B cell (primary cell): ENCODE data around the gene ECT2L. TPM values are rescaled to one million over a fixed set of nuclear protein-coding genes. Genes with fewer than 3 reads are reported as not detected.

Experiments
- ATAC-seq: fragments of 200-7000 bp; cut with Tn5 transposase; one replicate; pipeline ENCODE4 v1.10.0; 2021; ENCODE audit warnings: low read depth, mild to moderate bottlenecking, moderate number of reproducible peaks, moderate library complexity
- CTCF ChIA-PET: fragments of 350-600 bp; sonication (Branson Sonifier 250); formaldehyde crosslinking; loops from one replicate; lab custom pipeline; 2021; ENCODE audit warnings: antibody characterized with exemption, inconsistent platforms; lab: Charles Lee
- POLR2A ChIA-PET: fragments of 350-600 bp; sonication (Branson Sonifier 250); formaldehyde crosslinking; loops from one replicate; lab custom pipeline; 2021; ENCODE audit warnings: antibody characterized with exemption; lab: Charles Lee
- DNase-seq: peaks from one replicate; pipeline ENCODE4 v3.0.0; 2013
- H2AFZ ChIP-seq: 2 replicates; pipeline ENCODE4 v1.6.1; 2012; ENCODE audit warnings: mild to moderate bottlenecking, low read depth, low read length; ENCODE audit not compliant: insufficient read depth, poor library complexity, severe bottlenecking
- H3K27ac ChIP-seq, 2 donors: 1 replicate in 1 of 2; 2 replicates in 1 of 2; pipeline ENCODE4 v1.5.1; 2012 to 2013; ENCODE audit warnings: low read length in 2 of 2, mild to moderate bottlenecking in 2 of 2, moderate library complexity in 1 of 2
- H3K27me3 ChIP-seq, 4 experiments: fragments of 200-600 bp in 1 of 4; sonication (generic) in 1 of 4; replicated peaks in 1 of 4; 1 replicate in 2 of 4; 2 replicates in 2 of 4; pipeline versions ENCODE4 v1.6.1 to v1.7.0; 2013 to 2016; ENCODE audit warnings: low read length in 3 of 4, mild to moderate bottlenecking in 2 of 4, mixed read lengths in 1 of 4, moderate library complexity in 1 of 4; ENCODE audit not compliant: insufficient read depth in 4 of 4, control insufficient read depth in 3 of 4; ENCODE audit errors: control extremely low read depth in 1 of 4
- H3K36me3 ChIP-seq, 2 experiments: replicated peaks in 1 of 2; 1 replicate in 1 of 2; 2 replicates in 1 of 2; pipeline versions ENCODE4 v1.6.1 to v1.7.1; 2013; ENCODE audit warnings: low read length in 1 of 2; ENCODE audit not compliant: insufficient read depth in 2 of 2, control insufficient read depth in 1 of 2; ENCODE audit errors: control extremely low read depth in 1 of 2, extremely low read depth in 1 of 2
- H3K4me1 ChIP-seq, 2 donors: fragments of 200-600 bp in 1 of 2; sonication (generic) in 1 of 2; 1 replicate in 1 of 2; 2 replicates in 1 of 2; pipeline versions ENCODE4 v1.5.1 to v1.6.1; 2013 to 2017; ENCODE audit warnings: low read length in 2 of 2; ENCODE audit not compliant: control insufficient read depth in 2 of 2, insufficient read depth in 2 of 2
- H3K4me2 ChIP-seq: replicated peaks from 2 replicates; pipeline ENCODE3; 2012; ENCODE audit warnings: mild to moderate bottlenecking, low read depth, low read length; ENCODE audit not compliant: poor library complexity, severe bottlenecking
- H3K4me3 ChIP-seq, 5 experiments: fragments of 200-600 bp in 1 of 5; sonication (generic) in 1 of 5; 1 replicate in 3 of 5; 2 replicates in 2 of 5; pipeline versions ENCODE4 v1.5.1 to v1.7.0; 2011 to 2016; ENCODE audit warnings: low read length in 4 of 5, mild to moderate bottlenecking in 4 of 5, low read depth in 2 of 5, control low read depth in 1 of 5, moderate library complexity in 1 of 5; ENCODE audit not compliant: insufficient read depth in 1 of 5; ENCODE audit errors: control extremely low read depth in 1 of 5, extremely low read depth in 1 of 5
- H3K79me2 ChIP-seq: fragments of 200-600 bp; sonication (generic); one replicate; pipeline ENCODE4 v1.6.0; 2016; ENCODE audit warnings: low read length; ENCODE audit not compliant: control insufficient read depth, insufficient read depth
- H3K9ac ChIP-seq: fragments of 200-600 bp; sonication (generic); 2 replicates; pipeline ENCODE4 v1.6.1; 2017; ENCODE audit warnings: mild to moderate bottlenecking, low read length, moderate library complexity
- H3K9me3 ChIP-seq, 3 donors: one replicate each; pipeline versions ENCODE4 v1.6.1 to v1.7.1; 2013; ENCODE audit warnings: low read length in 2 of 3; ENCODE audit not compliant: control insufficient read depth in 2 of 3, insufficient read depth in 1 of 3; ENCODE audit errors: control extremely low read depth in 1 of 3
- H4K20me1 ChIP-seq: 2 replicates; pipeline ENCODE4 v1.6.0; 2012; ENCODE audit warnings: mild to moderate bottlenecking, low read length; ENCODE audit not compliant: insufficient read depth, control insufficient read depth, poor library complexity, severe bottlenecking
- H3K27ac Mint-ChIP-seq: one replicate; pipeline ENCODE4 v1.8.0; 2021; ENCODE audit warnings: mixed read lengths
- H3K27me3 Mint-ChIP-seq: one replicate; pipeline ENCODE4 v1.8.0; 2021; ENCODE audit warnings: mixed read lengths
- H3K4me1 Mint-ChIP-seq: one replicate; pipeline ENCODE4 v1.8.0; 2021; ENCODE audit warnings: mixed read lengths
- H3K4me3 Mint-ChIP-seq: one replicate; pipeline ENCODE4 v1.8.0; 2021; ENCODE audit warnings: mixed read lengths
- H3K9me3 Mint-ChIP-seq: one replicate; pipeline ENCODE4 v1.8.0; 2022; ENCODE audit warnings: mixed read lengths; ENCODE audit not compliant: insufficient read depth
- EZH2 ChIP-seq: IDR thresholded peaks from 2 replicates; pipeline ENCODE4 v1.6.1; 2012; ENCODE audit warnings: borderline replicate concordance, low read depth, mild to moderate bottlenecking, moderate library complexity, low read length; ENCODE audit not compliant: insufficient read depth, poor library complexity, severe bottlenecking
- WGBS: methylation state at CpG from one replicate; pipeline ENCODE4 v1.1.5; 2013; ENCODE audit warnings: missing lambda C conversion rate; ENCODE audit not compliant: insufficient coverage; 5-methylcytosine and 5-hydroxymethylcytosine counted together
- intact Hi-C: fragments of 100-400 bp; cut with micrococcal nuclease; formaldehyde crosslinking; loops from one replicate; pipeline ENCODE4 v1.10.0; 2022
- polyA plus RNA-seq: library from polyadenylated mRNA; depleted of rRNA; stranded (reverse); fragments of >200 nt; gene quantifications from 2 replicates; pipeline ENCODE4 v1.2.3, GENCODE V29; 2012
- total RNA-seq, 2 donors: library from RNA; stranded (reverse); fragments of 120-200 nt in 1 of 2; gene quantifications; 1 replicate in 1 of 2; 2 replicates in 1 of 2; pipeline versions ENCODE4 v1.2.3 to v1.2.4, GENCODE V29; 2013 to 2022
- TF ChIP-seq, protein P1 (sequence below): fragments of 200-600 bp; IDR thresholded peaks from one replicate; pipeline ENCODE4 v1.8.0; 2022; ENCODE audit warnings: antibody characterized with exemption, mild to moderate bottlenecking

ECT2L gene
- total and polyA plus RNA-seq, 2 donors (not counting 1 experiment from before 2014, with no cell fraction given) = not detected

GRCh38 chr6:138774370-138774769, 21.5 kb upstream of the ECT2L start:
- WGBS = no CpG with 5 or more reads among the region's 3 CpGs
- Histone ChIP-seq H3K79me2 (peaks cover 15% of the 10 kb centered on the region), H4K20me1 (no peaks in the 10 kb centered on the region), H3K27ac (peak overlapping the region in 1 of 2 donors; percentile 97), H3K36me3 (peaks cover 0 to 8% of the 10 kb centered on the region in 2 experiments), H3K27me3 (no peaks in the 10 kb centered on the region), H3K9ac (peak overlapping the region; percentile 90), H3K9me3 (no peaks in the 10 kb centered on the region), H3K4me3 (peak overlapping the region; percentile 83 to 98 (median 86)), H3K4me2 (peak overlapping the region; percentile 85), H2AFZ (peak overlapping the region; percentile 94), H3K4me1 (peaks cover 12 to 19% of the 10 kb centered on the region in 2 donors)
- Mint-ChIP-seq H3K4me1 (peaks cover 28% of the 10 kb centered on the region), H3K27ac (peak overlapping the region; percentile 99), H3K27me3 (no peaks in the 10 kb centered on the region), H3K9me3 (no peaks in the 10 kb centered on the region), H3K4me3 (peak overlapping the region; percentile 99)
- DNase-seq (no peak), ATAC-seq (no peak)
- intact Hi-C loops = no loop called here
- POLR2A ChIA-PET = interaction anchor here (1.8 kb wide), 1 partner anchor 81 kb away, joined by 4 read pairs; no protein-coding TSS in a partner anchor
- TF ChIP-seq, protein P1, sequence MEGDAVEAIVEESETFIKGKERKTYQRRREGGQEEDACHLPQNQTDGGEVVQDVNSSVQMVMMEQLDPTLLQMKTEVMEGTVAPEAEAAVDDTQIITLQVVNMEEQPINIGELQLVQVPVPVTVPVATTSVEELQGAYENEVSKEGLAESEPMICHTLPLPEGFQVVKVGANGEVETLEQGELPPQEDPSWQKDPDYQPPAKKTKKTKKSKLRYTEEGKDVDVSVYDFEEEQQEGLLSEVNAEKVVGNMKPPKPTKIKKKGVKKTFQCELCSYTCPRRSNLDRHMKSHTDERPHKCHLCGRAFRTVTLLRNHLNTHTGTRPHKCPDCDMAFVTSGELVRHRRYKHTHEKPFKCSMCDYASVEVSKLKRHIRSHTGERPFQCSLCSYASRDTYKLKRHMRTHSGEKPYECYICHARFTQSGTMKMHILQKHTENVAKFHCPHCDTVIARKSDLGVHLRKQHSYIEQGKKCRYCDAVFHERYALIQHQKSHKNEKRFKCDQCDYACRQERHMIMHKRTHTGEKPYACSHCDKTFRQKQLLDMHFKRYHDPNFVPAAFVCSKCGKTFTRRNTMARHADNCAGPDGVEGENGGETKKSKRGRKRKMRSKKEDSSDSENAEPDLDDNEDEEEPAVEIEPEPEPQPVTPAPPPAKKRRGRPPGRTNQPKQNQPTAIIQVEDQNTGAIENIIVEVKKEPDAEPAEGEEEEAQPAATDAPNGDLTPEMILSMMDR = no peak
- no peak for TF ChIP-seq EZH2
- CTCF ChIA-PET = interaction anchor here (1.7 to 14.0 kb wide), 2 partner anchors 186 to 549 kb away, joined by 3 to 235 read pairs; no protein-coding TSS in a partner anchor

- ChIA-PET POLR2A (no interaction called here), CTCF (no interaction called here)
- Histone ChIP-seq H3K27ac (no peak overlapping the region), H3K4me3 (no peak overlapping the region), H2AFZ (no peak overlapping the region), H3K36me3 (peaks cover 1 to 19% of the 10 kb centered on the region in 2 experiments), H3K9me3 (no peaks in the 10 kb centered on the region), H3K4me1 (peaks cover 12 to 15% of the 10 kb centered on the region in 2 donors), H3K9ac (no peak overlapping the region), H3K79me2 (peaks cover 15% of the 10 kb centered on the region), H3K4me2 (no peak overlapping the region), H3K27me3 (no peaks in the 10 kb centered on the region), H4K20me1 (no peaks in the 10 kb centered on the region)
- Mint-ChIP-seq H3K27me3 (no peaks in the 10 kb centered on the region), H3K9me3 (no peaks in the 10 kb centered on the region), H3K4me3 (no peak overlapping the region), H3K27ac (no peak overlapping the region), H3K4me1 (peaks cover 27% of the 10 kb centered on the region)
- WGBS = no CpG with 5 or more reads among the region's 1 CpG
- ATAC-seq (no peak), DNase-seq (no peak)
- intact Hi-C loops = no loop called here
- TF ChIP-seq, protein P1 = no peak
- no peak for TF ChIP-seq EZH2
Measured at GRCh38 chr6:138776659-138777058, 19.2 kb upstream of the ECT2L start.
